ENCODE measurements around the gene ALMS1.
A peak's percentile ranks its signal among the peaks of the same experiment; 100 is the strongest.

The ALMS1 gene

DNA sequence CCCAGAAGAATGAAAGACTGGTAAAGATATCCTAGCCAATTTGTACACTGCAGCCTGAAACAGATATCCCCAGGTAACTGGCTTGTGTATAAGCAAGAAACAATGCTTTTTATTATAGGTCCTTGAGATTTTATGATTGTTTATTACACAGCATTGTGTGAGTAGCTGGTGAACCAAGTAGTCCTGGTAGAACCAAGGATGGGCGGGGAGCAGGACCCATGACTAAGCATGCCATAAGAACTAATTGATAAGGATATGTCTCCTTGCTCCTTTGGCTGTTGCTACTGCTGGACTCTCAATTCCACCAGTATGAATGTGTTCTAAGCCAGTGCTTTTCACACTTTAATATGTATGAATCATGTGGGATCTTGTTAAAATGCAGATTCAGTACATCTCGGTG, 12.3 kb upstream of the ALMS1 start:
- TF ChIP-seq, protein P1, sequence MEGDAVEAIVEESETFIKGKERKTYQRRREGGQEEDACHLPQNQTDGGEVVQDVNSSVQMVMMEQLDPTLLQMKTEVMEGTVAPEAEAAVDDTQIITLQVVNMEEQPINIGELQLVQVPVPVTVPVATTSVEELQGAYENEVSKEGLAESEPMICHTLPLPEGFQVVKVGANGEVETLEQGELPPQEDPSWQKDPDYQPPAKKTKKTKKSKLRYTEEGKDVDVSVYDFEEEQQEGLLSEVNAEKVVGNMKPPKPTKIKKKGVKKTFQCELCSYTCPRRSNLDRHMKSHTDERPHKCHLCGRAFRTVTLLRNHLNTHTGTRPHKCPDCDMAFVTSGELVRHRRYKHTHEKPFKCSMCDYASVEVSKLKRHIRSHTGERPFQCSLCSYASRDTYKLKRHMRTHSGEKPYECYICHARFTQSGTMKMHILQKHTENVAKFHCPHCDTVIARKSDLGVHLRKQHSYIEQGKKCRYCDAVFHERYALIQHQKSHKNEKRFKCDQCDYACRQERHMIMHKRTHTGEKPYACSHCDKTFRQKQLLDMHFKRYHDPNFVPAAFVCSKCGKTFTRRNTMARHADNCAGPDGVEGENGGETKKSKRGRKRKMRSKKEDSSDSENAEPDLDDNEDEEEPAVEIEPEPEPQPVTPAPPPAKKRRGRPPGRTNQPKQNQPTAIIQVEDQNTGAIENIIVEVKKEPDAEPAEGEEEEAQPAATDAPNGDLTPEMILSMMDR (IDR thresholded peaks at IDR 0.05; ENCODE audit: control insufficient read depth, insufficient read depth, low read depth, low read length, missing control alignments): no peak
- H3K4me3 ChIP-seq (ENCODE audit: control insufficient read depth, low read depth, low read length): no peak overlapping the region
- no peak for DNase-seq (ENCODE audit: low read depth)

DNA sequence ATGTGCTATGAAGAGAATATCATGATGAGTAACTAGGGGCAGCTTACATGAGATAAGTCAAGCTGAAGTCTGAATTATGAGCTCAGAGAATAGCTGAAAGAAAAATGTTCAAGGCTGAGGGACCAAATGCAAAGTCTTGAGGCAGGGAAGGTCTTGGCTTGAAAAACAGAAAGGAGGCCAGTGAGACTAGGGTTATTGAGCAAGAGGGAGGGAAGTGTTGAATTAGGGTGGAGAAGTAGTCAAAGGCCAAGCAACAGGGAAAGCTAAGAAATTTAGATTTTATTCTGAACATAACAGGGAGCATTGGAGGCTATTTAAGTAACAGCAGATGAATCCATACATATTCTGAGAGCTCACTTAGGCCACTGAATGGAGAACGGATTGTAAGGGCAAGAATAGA, 11.4 kb upstream of the ALMS1 start:
- no peak for DNase-seq (ENCODE audit: low read depth)
- TF ChIP-seq, protein P1 (IDR thresholded peaks at IDR 0.05; ENCODE audit: control insufficient read depth, insufficient read depth, low read depth, low read length, missing control alignments): no peak
- no peak overlapping the region for H3K4me3 ChIP-seq (ENCODE audit: control insufficient read depth, low read depth, low read length)

DNA sequence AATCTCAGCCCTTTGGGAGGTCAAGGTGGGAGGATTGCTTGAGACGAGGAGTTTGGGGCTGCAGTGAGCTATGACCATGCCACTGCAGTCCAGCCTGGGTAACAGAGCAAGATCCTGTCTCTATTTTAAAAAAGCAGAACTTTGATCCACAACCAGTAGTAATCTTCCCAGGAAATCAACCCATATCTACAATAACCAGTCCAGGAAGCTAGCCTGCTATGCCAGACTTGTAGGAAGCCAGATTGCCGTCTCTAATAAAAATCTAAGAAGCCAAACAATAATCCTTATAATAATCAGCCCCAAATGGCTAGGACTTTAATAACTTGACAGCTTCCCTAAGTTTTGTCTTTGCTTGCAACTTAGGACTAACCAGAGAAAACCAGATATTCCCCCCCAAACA, 9.0 kb upstream of the ALMS1 start:
- no peak for DNase-seq (ENCODE audit: low read depth)
- H3K4me3 ChIP-seq (ENCODE audit: control insufficient read depth, low read depth, low read length): no peak overlapping the region
- TF ChIP-seq, protein P1 (IDR thresholded peaks at IDR 0.05; ENCODE audit: control insufficient read depth, insufficient read depth, low read depth, low read length, missing control alignments): no peak

DNA sequence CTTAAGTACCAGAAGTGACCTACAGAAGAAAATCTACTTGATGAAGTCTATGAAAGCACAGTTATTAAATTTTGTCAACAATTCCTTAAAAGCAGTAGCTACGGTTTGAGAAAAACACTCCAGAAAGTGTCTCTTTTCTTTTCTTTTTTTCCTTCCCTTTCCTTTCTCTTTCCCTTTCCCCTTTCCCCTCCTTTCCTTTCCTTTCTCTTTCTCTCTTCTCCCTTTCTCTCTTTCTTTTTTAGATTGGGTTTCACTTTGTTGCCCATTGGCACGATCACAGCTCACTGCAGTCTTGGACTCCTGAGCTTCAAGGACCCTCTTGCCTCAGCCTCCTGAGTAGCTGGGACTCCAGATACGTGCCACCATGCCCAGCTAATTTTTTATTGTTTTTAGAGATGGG, 2.6 kb upstream of the ALMS1 start:
- no peak for DNase-seq (ENCODE audit: low read depth)
- H3K4me3 ChIP-seq (ENCODE audit: control insufficient read depth, low read depth, low read length): no peak overlapping the region
- TF ChIP-seq, protein P1 (IDR thresholded peaks at IDR 0.05; ENCODE audit: control insufficient read depth, insufficient read depth, low read depth, low read length, missing control alignments): no peak

DNA sequence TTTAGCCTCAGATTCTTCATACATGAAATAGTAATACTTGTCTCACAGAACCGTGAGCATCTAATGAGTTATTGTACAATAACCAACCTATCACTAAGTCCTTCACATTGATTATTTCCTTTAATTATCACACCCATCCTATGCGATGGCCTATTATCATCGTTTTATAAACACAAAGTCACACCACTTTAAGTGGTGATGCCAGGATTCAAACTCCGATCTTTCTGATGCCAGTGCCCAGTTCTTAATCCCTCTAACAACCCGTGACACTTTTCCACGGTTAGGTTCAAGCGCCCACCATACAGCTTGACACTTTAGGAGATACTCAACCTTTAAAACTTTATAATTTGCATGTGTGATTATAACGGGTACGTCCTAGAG, 523 bp upstream of the ALMS1 start:
- TF ChIP-seq, protein P1 (IDR thresholded peaks at IDR 0.05; ENCODE audit: control insufficient read depth, insufficient read depth, low read depth, low read length, missing control alignments): no peak
- DNase-seq (ENCODE audit: low read depth): no peak
- H3K4me3 ChIP-seq (ENCODE audit: control insufficient read depth, low read depth, low read length): peak overlapping the region; percentile 98

DNA sequence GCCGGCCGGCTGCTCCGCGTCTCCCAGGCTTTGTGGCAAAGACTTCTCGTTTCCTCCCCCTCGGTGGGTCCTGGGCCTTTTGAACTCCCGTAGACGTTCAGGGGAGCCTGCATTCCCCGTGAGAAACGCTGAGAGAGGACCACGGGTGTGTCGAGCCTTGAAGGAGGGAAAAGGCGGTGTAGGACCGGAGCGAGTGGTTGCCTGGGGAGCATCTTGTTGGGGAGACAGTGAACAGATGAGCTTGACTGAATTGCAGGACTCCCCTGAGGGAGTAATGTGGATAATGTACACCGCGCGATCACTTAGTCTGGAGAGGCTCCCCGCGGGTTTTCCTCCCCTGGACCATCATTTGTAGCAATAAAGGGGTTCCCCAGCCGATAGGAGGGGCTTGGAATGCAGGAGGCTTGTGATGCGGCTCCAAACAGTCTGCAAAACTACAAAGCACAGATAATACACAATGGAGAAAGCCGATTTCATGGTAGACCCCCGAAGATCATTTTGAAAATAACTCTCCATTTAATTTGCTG, 769 bp downstream of the ALMS1 start:
- peak overlapping the region; percentile 98 for H3K4me3 ChIP-seq (ENCODE audit: control insufficient read depth, low read depth, low read length)
- DNase-seq (ENCODE audit: low read depth): no peak
- TF ChIP-seq, protein P1 (IDR thresholded peaks at IDR 0.05; ENCODE audit: control insufficient read depth, insufficient read depth, low read depth, low read length, missing control alignments): no peak

All from AG09309 (cell line).